WI38 (cell line): Measurements from ENCODE around the gene UQCR10.

Experiments
- H3K4me3 ChIP-seq: 2 replicates; pipeline ENCODE4 v1.5.1; 2011; ENCODE audit warnings: low read depth, mild to moderate bottlenecking, control low read depth, low read length
- CTCF ChIP-seq: IDR thresholded peaks from 2 replicates; pipeline ENCODE4 v1.5.1; 2012; ENCODE audit warnings: low read depth, mild to moderate bottlenecking, control low read depth, low read length

The UQCR10 gene

GRCh38 chr22:29766632-29767170 lies 468 bp upstream of the UQCR10 start, which contains the start of gene ZMAT5:
ZMAT5 (minus strand) TSS chr22:29767007; CDS start chr22:29748544, 18,463 bp downstream.
- peak within 1 kb of the TSS; percentile 88 for H3K4me3 ChIP-seq
- TF ChIP-seq CTCF, result no peak

GRCh38 chr22:29768052-29768693 lies 1.0 kb downstream of the UQCR10 start:
- TF ChIP-seq CTCF, result no peak
- peak overlapping the region; percentile 88 for H3K4me3 ChIP-seq

- no peak for TF ChIP-seq CTCF
- no peak overlapping the region for H3K4me3 ChIP-seq
These were observed 2.7 kb downstream of the UQCR10 start for GRCh38 chr22:29769723-29770321.

- TF ChIP-seq CTCF, result peak; percentile 22; the same call in 1 of the 2 replicates
- no peak overlapping the region for H3K4me3 ChIP-seq
These were observed 5.0 kb downstream of the UQCR10 start for GRCh38 chr22:29772170-29772641.

GRCh38 chr22:29773233-29773632 lies 6.1 kb downstream of the UQCR10 start:
- no peak for TF ChIP-seq CTCF
- no peak overlapping the region for H3K4me3 ChIP-seq

GRCh38 chr22:29780220-29780619 lies 13.1 kb downstream of the UQCR10 start:
- H3K4me3 ChIP-seq, result no peak overlapping the region
- no peak for TF ChIP-seq CTCF
